ENCODE results near the gene FCRL5. TPM values are rescaled to one million over a fixed set of nuclear protein-coding genes. Genes with fewer than 3 reads are reported as not detected.
A peak's percentile ranks its signal among the peaks of the same experiment; 100 is the strongest.
"Not testable (repeated sequence)": the region's sequence is repeated elsewhere in the genome, so short reads cannot be mapped to it uniquely, and the experiment has no call there.

Gene FCRL5
- total RNA-seq, 2 donors from 2014 or later: 0.16 TPM; not detected in 1

- Histone ChIP-seq H3K36me3 (no peaks in the 10 kb centered on the region), H3K9me3 (no peaks in the 10 kb centered on the region), H3K27ac (no peak overlapping the region), H3K4me1 (no peaks in the 10 kb centered on the region), H3K27me3 (no peaks in the 10 kb centered on the region), H3K4me3 (no peak overlapping the region)
- TF ChIP-seq CTCF (IDR thresholded peaks at IDR 0.05): peak; percentile 43 to 63
- no peak for DNase-seq (ENCODE audit: low spot score)
Observed at GRCh38 chr1:157490467-157491165, 61.7 kb downstream of the FCRL5 start.

GRCh38 chr1:157488156-157488555 is 64.2 kb downstream of the FCRL5 start:
- Histone ChIP-seq H3K27ac (no peak overlapping the region), H3K9me3 (no peaks in the 10 kb centered on the region), H3K36me3 (no peaks in the 10 kb centered on the region), H3K27me3 (no peaks in the 10 kb centered on the region), H3K4me1 (no peaks in the 10 kb centered on the region), H3K4me3 (no peak overlapping the region)
- DNase-seq (ENCODE audit: low spot score): no peak
- no peak for TF ChIP-seq CTCF (IDR thresholded peaks at IDR 0.05)

- Histone ChIP-seq H3K27ac (no peak overlapping the region), H3K4me1 (no peaks in the 10 kb centered on the region), H3K9me3 (no peaks in the 10 kb centered on the region), H3K36me3 (no peaks in the 10 kb centered on the region), H3K27me3 (no peaks in the 10 kb centered on the region), H3K4me3 (no peak overlapping the region)
- DNase-seq (ENCODE audit: low spot score): no peak
- no peak for TF ChIP-seq CTCF (IDR thresholded peaks at IDR 0.05)
Observed at GRCh38 chr1:157487504-157487903, 64.8 kb downstream of the FCRL5 start.

DNA sequence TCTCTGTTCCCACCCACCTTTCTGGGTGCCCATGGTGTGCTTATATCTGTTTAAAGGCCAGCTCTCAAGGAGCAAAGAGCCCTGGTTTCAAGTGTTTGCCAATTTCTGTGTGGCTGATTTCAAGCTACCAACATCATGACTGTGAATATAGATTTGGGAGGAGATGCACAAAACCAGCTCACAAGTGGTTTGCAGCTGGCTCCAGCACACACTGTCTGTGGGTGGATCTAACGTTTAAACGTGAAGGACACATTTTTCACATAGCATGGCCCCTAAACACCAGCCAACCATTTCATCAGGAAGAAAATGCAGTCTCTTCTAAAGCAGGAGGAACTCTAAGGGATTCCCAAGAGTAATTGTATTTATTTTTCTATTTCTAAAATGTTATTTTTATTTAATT is 65.2 kb downstream of the FCRL5 start:
- Histone ChIP-seq H3K9me3 (no peaks in the 10 kb centered on the region), H3K27me3 (no peaks in the 10 kb centered on the region), H3K4me1 (no peaks in the 10 kb centered on the region), H3K27ac (no peak overlapping the region), H3K36me3 (no peaks in the 10 kb centered on the region), H3K4me3 (no peak overlapping the region)
- no peak for DNase-seq (ENCODE audit: low spot score)
- TF ChIP-seq CTCF (IDR thresholded peaks at IDR 0.05): no peak

- not testable (repeated sequence) for H3K4me1 ChIP-seq; H3K9me3 ChIP-seq; H3K36me3 ChIP-seq; DNase-seq (ENCODE audit: low spot score); H3K4me3 ChIP-seq; H3K27ac ChIP-seq; H3K27me3 ChIP-seq
Observed at GRCh38 chr1:157486400-157486799, 65.9 kb downstream of the FCRL5 start.

- no peak for DNase-seq (ENCODE audit: low spot score)
Observed at GRCh38 chr1:157485793-157486192, 66.5 kb downstream of the FCRL5 start.

More at GRCh38 chr1:157485793-157486192, 66.5 kb downstream of the FCRL5 start:
- no peak overlapping the region for H3K4me3 ChIP-seq
- no peak overlapping the region for H3K27ac ChIP-seq
- H3K4me1 ChIP-seq: no peaks in the 10 kb centered on the region
- H3K9me3 ChIP-seq: no peaks in the 10 kb centered on the region
- H3K27me3 ChIP-seq: no peaks in the 10 kb centered on the region
- TF ChIP-seq CTCF (IDR thresholded peaks at IDR 0.05): no peak
- no peaks in the 10 kb centered on the region for H3K36me3 ChIP-seq

All from right atrium auricular region (tissue), 2 donors.